ENCODE results near the gene CELF5.

DNA sequence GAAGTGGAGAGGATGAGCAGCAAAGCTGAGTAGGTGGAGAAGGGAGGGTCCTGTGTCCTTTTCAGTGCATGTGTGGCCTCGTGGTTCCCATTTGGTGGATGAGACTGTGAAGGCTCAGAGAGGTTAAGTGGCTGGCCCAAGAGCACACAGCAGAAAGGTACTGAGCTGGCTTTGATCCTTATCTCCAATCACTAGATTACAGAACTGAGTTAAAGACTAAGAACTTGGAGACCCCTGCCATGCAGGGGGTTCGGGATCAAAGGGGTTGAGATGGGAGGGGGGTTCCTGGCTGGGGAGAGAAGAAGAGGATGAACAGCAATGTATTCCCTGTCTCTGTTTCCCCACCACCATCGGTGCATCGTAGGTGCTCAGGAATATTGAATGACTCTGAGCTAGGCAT, 11.8 kb downstream of the CELF5 start:
- TF ChIP-seq, protein P1, sequence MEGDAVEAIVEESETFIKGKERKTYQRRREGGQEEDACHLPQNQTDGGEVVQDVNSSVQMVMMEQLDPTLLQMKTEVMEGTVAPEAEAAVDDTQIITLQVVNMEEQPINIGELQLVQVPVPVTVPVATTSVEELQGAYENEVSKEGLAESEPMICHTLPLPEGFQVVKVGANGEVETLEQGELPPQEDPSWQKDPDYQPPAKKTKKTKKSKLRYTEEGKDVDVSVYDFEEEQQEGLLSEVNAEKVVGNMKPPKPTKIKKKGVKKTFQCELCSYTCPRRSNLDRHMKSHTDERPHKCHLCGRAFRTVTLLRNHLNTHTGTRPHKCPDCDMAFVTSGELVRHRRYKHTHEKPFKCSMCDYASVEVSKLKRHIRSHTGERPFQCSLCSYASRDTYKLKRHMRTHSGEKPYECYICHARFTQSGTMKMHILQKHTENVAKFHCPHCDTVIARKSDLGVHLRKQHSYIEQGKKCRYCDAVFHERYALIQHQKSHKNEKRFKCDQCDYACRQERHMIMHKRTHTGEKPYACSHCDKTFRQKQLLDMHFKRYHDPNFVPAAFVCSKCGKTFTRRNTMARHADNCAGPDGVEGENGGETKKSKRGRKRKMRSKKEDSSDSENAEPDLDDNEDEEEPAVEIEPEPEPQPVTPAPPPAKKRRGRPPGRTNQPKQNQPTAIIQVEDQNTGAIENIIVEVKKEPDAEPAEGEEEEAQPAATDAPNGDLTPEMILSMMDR (conservative IDR thresholded peaks at IDR 0.05; ENCODE audit: low read depth in 2 of 2) = no peak
- no peak for TF ChIP-seq POLR2AphosphoS5 (IDR thresholded peaks at IDR 0.05; ENCODE audit: low read depth)
- TF ChIP-seq, protein P2, sequence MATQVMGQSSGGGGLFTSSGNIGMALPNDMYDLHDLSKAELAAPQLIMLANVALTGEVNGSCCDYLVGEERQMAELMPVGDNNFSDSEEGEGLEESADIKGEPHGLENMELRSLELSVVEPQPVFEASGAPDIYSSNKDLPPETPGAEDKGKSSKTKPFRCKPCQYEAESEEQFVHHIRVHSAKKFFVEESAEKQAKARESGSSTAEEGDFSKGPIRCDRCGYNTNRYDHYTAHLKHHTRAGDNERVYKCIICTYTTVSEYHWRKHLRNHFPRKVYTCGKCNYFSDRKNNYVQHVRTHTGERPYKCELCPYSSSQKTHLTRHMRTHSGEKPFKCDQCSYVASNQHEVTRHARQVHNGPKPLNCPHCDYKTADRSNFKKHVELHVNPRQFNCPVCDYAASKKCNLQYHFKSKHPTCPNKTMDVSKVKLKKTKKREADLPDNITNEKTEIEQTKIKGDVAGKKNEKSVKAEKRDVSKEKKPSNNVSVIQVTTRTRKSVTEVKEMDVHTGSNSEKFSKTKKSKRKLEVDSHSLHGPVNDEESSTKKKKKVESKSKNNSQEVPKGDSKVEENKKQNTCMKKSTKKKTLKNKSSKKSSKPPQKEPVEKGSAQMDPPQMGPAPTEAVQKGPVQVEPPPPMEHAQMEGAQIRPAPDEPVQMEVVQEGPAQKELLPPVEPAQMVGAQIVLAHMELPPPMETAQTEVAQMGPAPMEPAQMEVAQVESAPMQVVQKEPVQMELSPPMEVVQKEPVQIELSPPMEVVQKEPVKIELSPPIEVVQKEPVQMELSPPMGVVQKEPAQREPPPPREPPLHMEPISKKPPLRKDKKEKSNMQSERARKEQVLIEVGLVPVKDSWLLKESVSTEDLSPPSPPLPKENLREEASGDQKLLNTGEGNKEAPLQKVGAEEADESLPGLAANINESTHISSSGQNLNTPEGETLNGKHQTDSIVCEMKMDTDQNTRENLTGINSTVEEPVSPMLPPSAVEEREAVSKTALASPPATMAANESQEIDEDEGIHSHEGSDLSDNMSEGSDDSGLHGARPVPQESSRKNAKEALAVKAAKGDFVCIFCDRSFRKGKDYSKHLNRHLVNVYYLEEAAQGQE (IDR thresholded peaks at IDR 0.05; ENCODE audit: unreplicated experiment) = no peak
- TF ChIP-seq JUNB (IDR thresholded peaks at IDR 0.05; ENCODE audit: unreplicated experiment) = no peak
- no peak for TF ChIP-seq EZH2 (IDR thresholded peaks at IDR 0.05; ENCODE audit: low read depth, unreplicated experiment)
- TF ChIP-seq CREB1 (CRISPR knock-in tag; IDR thresholded peaks at IDR 0.05; ENCODE audit: low read depth) = no peak
- TF ChIP-seq STAT1 (IDR thresholded peaks at IDR 0.05; ENCODE audit: unreplicated experiment) = no peak
- no peak for TF ChIP-seq EZH2phosphoT487 (IDR thresholded peaks at IDR 0.05; ENCODE audit: unreplicated experiment)
- no peak for TF ChIP-seq ZNF114 (CRISPR knock-in tag; IDR thresholded peaks at IDR 0.05)
- no peak for TF ChIP-seq NANOG (IDR thresholded peaks at IDR 0.05; ENCODE audit: borderline replicate concordance)
- TF ChIP-seq, protein P3, sequence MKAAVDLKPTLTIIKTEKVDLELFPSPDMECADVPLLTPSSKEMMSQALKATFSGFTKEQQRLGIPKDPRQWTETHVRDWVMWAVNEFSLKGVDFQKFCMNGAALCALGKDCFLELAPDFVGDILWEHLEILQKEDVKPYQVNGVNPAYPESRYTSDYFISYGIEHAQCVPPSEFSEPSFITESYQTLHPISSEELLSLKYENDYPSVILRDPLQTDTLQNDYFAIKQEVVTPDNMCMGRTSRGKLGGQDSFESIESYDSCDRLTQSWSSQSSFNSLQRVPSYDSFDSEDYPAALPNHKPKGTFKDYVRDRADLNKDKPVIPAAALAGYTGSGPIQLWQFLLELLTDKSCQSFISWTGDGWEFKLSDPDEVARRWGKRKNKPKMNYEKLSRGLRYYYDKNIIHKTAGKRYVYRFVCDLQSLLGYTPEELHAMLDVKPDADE (IDR thresholded peaks at IDR 0.05) = no peak
- no peak for TF ChIP-seq ZNF331 (CRISPR knock-in tag; IDR thresholded peaks at IDR 0.05; ENCODE audit: low read depth)

Measured in GM23338 (cell line).